ENCODE data around the gene BBS2.

The BBS2 gene

GRCh38 chr16:56519459-56520250 is at the start of gene BBS2:
TSS of gene BBS2 (minus strand) at chr16:56520024. CDS start at chr16:56519862, 162 bp downstream.
- peak; percentile 91 for DNase-seq (ENCODE audit: extremely low spot score)
- CTCF ChIA-PET, result no interaction called here

GRCh38 chr16:56564793-56565477 is 45.1 kb upstream of the BBS2 start, which contains the start of gene MT4:
TSS of gene MT4 (plus strand) at chr16:56565073. CDS start at chr16:56565129, 56 bp downstream.
- no peak for TF ChIP-seq LEF1 (IDR thresholded peaks at IDR 0.05; ENCODE audit: borderline replicate concordance)
- no peak for TF ChIP-seq SP1 (IDR thresholded peaks at IDR 0.05)
- ChIA-PET POLR2A (no interaction called here), CTCF (no interaction called here)
- DNase-seq (ENCODE audit: extremely low spot score), result no peak

More at GRCh38 chr16:56519459-56520250, at the start of gene BBS2:
- POLR2A ChIA-PET, result no interaction called here
- TF ChIP-seq LEF1 (IDR thresholded peaks at IDR 0.05; ENCODE audit: borderline replicate concordance) (no peak), NFRKB (IDR thresholded peaks at IDR 0.05) (no peak), ARNT (IDR thresholded peaks at IDR 0.05) (no peak), TARDBP (IDR thresholded peaks at IDR 0.05) (no peak), BHLHE40 (IDR thresholded peaks at IDR 0.05; ENCODE audit: borderline replicate concordance) (no peak), ZNF384 (IDR thresholded peaks at IDR 0.05) (no peak)

GRCh38 chr16:56561126-56561525 is 41.3 kb upstream of the BBS2 start:
- no peak for DNase-seq (ENCODE audit: extremely low spot score)
- POLR2A ChIA-PET, result no interaction called here
- CTCF ChIA-PET, result no interaction called here
- TF ChIP-seq TARDBP (IDR thresholded peaks at IDR 0.05), result no peak
- no peak for TF ChIP-seq FOXK2 (IDR thresholded peaks at IDR 0.05)
- TF ChIP-seq FOXA1 (IDR thresholded peaks at IDR 0.05), result no peak
- no peak for TF ChIP-seq HDGF (IDR thresholded peaks at IDR 0.05; ENCODE audit: borderline replicate concordance)
- TF ChIP-seq FOXM1 (IDR thresholded peaks at IDR 0.05; ENCODE audit: borderline replicate concordance), result no peak
- no peak for TF ChIP-seq L3MBTL2 (conservative IDR thresholded peaks at IDR 0.05)
- TF ChIP-seq ARNT (IDR thresholded peaks at IDR 0.05), result no peak
- TF ChIP-seq SP1 (IDR thresholded peaks at IDR 0.05), result no peak
- TF ChIP-seq LEF1 (IDR thresholded peaks at IDR 0.05; ENCODE audit: borderline replicate concordance), result no peak
- TF ChIP-seq ELF4 (IDR thresholded peaks at IDR 0.05), result no peak
- no peak for TF ChIP-seq SUZ12 (IDR thresholded peaks at IDR 0.05)
- no peak for TF ChIP-seq PKNOX1 (IDR thresholded peaks at IDR 0.05)
- no peak for TF ChIP-seq BHLHE40 (IDR thresholded peaks at IDR 0.05; ENCODE audit: borderline replicate concordance)
- TF ChIP-seq CTBP1 (IDR thresholded peaks at IDR 0.05; ENCODE audit: borderline replicate concordance), result no peak
- TF ChIP-seq NFRKB (IDR thresholded peaks at IDR 0.05), result no peak
- no peak for TF ChIP-seq ZNF384 (IDR thresholded peaks at IDR 0.05)

GRCh38 chr16:56560447-56560846 is 40.6 kb upstream of the BBS2 start:
- CTCF ChIA-PET, result no interaction called here
- POLR2A ChIA-PET, result no interaction called here
- no peak for DNase-seq (ENCODE audit: extremely low spot score)
- no peak for TF ChIP-seq FOXK2 (IDR thresholded peaks at IDR 0.05)
- no peak for TF ChIP-seq TARDBP (IDR thresholded peaks at IDR 0.05)
- no peak for TF ChIP-seq ZNF384 (IDR thresholded peaks at IDR 0.05)
- TF ChIP-seq LEF1 (IDR thresholded peaks at IDR 0.05; ENCODE audit: borderline replicate concordance), result no peak
- TF ChIP-seq ARNT (IDR thresholded peaks at IDR 0.05), result no peak
- no peak for TF ChIP-seq SUZ12 (IDR thresholded peaks at IDR 0.05)
- TF ChIP-seq FOXA1 (IDR thresholded peaks at IDR 0.05), result no peak
- no peak for TF ChIP-seq HDGF (IDR thresholded peaks at IDR 0.05; ENCODE audit: borderline replicate concordance)
- no peak for TF ChIP-seq BHLHE40 (IDR thresholded peaks at IDR 0.05; ENCODE audit: borderline replicate concordance)
- TF ChIP-seq ELF4 (IDR thresholded peaks at IDR 0.05), result no peak
- no peak for TF ChIP-seq CTBP1 (IDR thresholded peaks at IDR 0.05; ENCODE audit: borderline replicate concordance)
- TF ChIP-seq FOXM1 (IDR thresholded peaks at IDR 0.05; ENCODE audit: borderline replicate concordance), result no peak
- no peak for TF ChIP-seq SP1 (IDR thresholded peaks at IDR 0.05)

- DNase-seq (ENCODE audit: extremely low spot score), result no peak
- ChIA-PET POLR2A (no interaction called here), CTCF (no interaction called here)
- TF ChIP-seq FOXA1 (IDR thresholded peaks at IDR 0.05), result no peak
- TF ChIP-seq CTBP1 (IDR thresholded peaks at IDR 0.05; ENCODE audit: borderline replicate concordance), result no peak
- no peak for TF ChIP-seq LEF1 (IDR thresholded peaks at IDR 0.05; ENCODE audit: borderline replicate concordance)
- TF ChIP-seq HDGF (IDR thresholded peaks at IDR 0.05; ENCODE audit: borderline replicate concordance), result no peak
- TF ChIP-seq NFRKB (IDR thresholded peaks at IDR 0.05), result no peak
- no peak for TF ChIP-seq ARNT (IDR thresholded peaks at IDR 0.05)
- TF ChIP-seq TARDBP (IDR thresholded peaks at IDR 0.05), result no peak
- no peak for TF ChIP-seq SP1 (IDR thresholded peaks at IDR 0.05)
- no peak for TF ChIP-seq BHLHE40 (IDR thresholded peaks at IDR 0.05; ENCODE audit: borderline replicate concordance)
- no peak for TF ChIP-seq PKNOX1 (IDR thresholded peaks at IDR 0.05)
- no peak for TF ChIP-seq ELF4 (IDR thresholded peaks at IDR 0.05)
- no peak for TF ChIP-seq FOXM1 (IDR thresholded peaks at IDR 0.05; ENCODE audit: borderline replicate concordance)
- TF ChIP-seq FOXK2 (IDR thresholded peaks at IDR 0.05), result no peak
Measured at GRCh38 chr16:56559109-56559508, 39.3 kb upstream of the BBS2 start.

GRCh38 chr16:56558024-56558747 is 38.4 kb upstream of the BBS2 start:
- DNase-seq (ENCODE audit: extremely low spot score), result no peak
- POLR2A ChIA-PET, result no interaction called here
- CTCF ChIA-PET, result no interaction called here
- TF ChIP-seq ARNT (IDR thresholded peaks at IDR 0.05) (no peak), ELF4 (IDR thresholded peaks at IDR 0.05) (no peak), BHLHE40 (IDR thresholded peaks at IDR 0.05; ENCODE audit: borderline replicate concordance) (no peak), FOXK2 (IDR thresholded peaks at IDR 0.05) (no peak), SUZ12 (IDR thresholded peaks at IDR 0.05) (no peak), TARDBP (IDR thresholded peaks at IDR 0.05) (no peak), SP1 (IDR thresholded peaks at IDR 0.05) (no peak), CTBP1 (IDR thresholded peaks at IDR 0.05; ENCODE audit: borderline replicate concordance) (no peak), HDGF (IDR thresholded peaks at IDR 0.05; ENCODE audit: borderline replicate concordance) (no peak), FOXM1 (IDR thresholded peaks at IDR 0.05; ENCODE audit: borderline replicate concordance) (no peak), PKNOX1 (IDR thresholded peaks at IDR 0.05) (no peak)

Data from HEK293T (cell line).